Stimulated activated CD4-positive, alpha-beta T cell treated with anti-CD3 and anti-CD28 coated beads, Interleukin-2, amount 100 ng/mL, for 24 hours (primary cell): ENCODE data around the gene LRMDA.
"Not testable (repeated sequence)": the region's sequence is repeated elsewhere in the genome, so short reads cannot be mapped to it uniquely, and the experiment has no call there.

Experiments
- DNase-seq, 2 donors: peaks; one replicate each; pipeline ENCODE4 v3.0.0-alpha.2; 2020

The LRMDA gene

GRCh38 chr10:75592791-75593643 lies 161.6 kb downstream of the LRMDA start:
- no peak for DNase-seq

- no peak for DNase-seq
Measured at GRCh38 chr10:75593692-75594556, 162.5 kb downstream of the LRMDA start.

- DNase-seq: no peak
Measured at GRCh38 chr10:75596930-75597620, 165.7 kb downstream of the LRMDA start.

- DNase-seq: no peak
Measured at GRCh38 chr10:75597773-75598440, 166.5 kb downstream of the LRMDA start.

GRCh38 chr10:75598998-75599397 lies 167.6 kb downstream of the LRMDA start:
- no peak for DNase-seq

GRCh38 chr10:75599875-75600648 lies 168.6 kb downstream of the LRMDA start:
- no peak for DNase-seq

- DNase-seq: no peak
Measured at GRCh38 chr10:75600833-75601232, 169.4 kb downstream of the LRMDA start.

GRCh38 chr10:75602341-75602740 lies 170.9 kb downstream of the LRMDA start:
- DNase-seq: no peak

- DNase-seq: no peak
Measured at GRCh38 chr10:75605096-75605495, 173.7 kb downstream of the LRMDA start.

GRCh38 chr10:75605795-75606194 lies 174.4 kb downstream of the LRMDA start:
- not testable (repeated sequence) for DNase-seq

- no peak for DNase-seq
Measured at GRCh38 chr10:75606203-75606779, 174.9 kb downstream of the LRMDA start.

GRCh38 chr10:75607576-75607975 lies 176.2 kb downstream of the LRMDA start:
- DNase-seq: no peak

- no peak for DNase-seq
Measured at GRCh38 chr10:75610183-75610582, 178.8 kb downstream of the LRMDA start.

- no peak for DNase-seq
Measured at GRCh38 chr10:75611172-75611992, 180.0 kb downstream of the LRMDA start.

- DNase-seq: no peak
Measured at GRCh38 chr10:75611993-75612372, 180.6 kb downstream of the LRMDA start.

- no peak for DNase-seq
Measured at GRCh38 chr10:75612904-75613684, 181.7 kb downstream of the LRMDA start.

GRCh38 chr10:75613685-75614504 lies 182.5 kb downstream of the LRMDA start:
- DNase-seq: no peak

- no peak for DNase-seq
Measured at GRCh38 chr10:75616076-75616475, 184.7 kb downstream of the LRMDA start.
